IMR-90 (cell line): ENCODE data around the gene PKHD1. TPM values are rescaled to one million over a fixed set of nuclear protein-coding genes. Genes with fewer than 3 reads are reported as not detected.

Source experiments
- ATAC-seq: fragments of 200-7000 bp; cut with Tn5 transposase; 2 replicates; pipeline ENCODE4 v1.9.1; 2020; ENCODE audit warnings: low read depth, mild to moderate bottlenecking, moderate library complexity
- BruUV-seq: library from RNA; stranded (reverse); fragments of 400-500 nt; replicated peaks from 2 replicates; lab custom pipeline; 2021; lab: Mats Ljungman, UMichigan
- CTCF ChIA-PET: fragments of 300-600 bp; formaldehyde crosslinking; extraction: SDS; loops from one replicate; lab custom pipeline; 2021; ENCODE audit warnings: antibody characterized with exemption; lab: Yijun Ruan, JAX
- POLR2A ChIA-PET: fragments of 300-600 bp; sonication (Branson Sonifier 250); formaldehyde crosslinking; loops from one replicate; lab custom pipeline; 2022; ENCODE audit warnings: antibody characterized with exemption; ENCODE audit not compliant: unreplicated experiment; lab: Charles Lee
- DNase-seq: peaks from one replicate; pipeline ENCODE4 v3.0.0; 2013
- H2AFZ ChIP-seq: replicated peaks from 2 replicates; pipeline ENCODE3; 2013; ENCODE audit warnings: low read length, mild to moderate bottlenecking; ENCODE audit not compliant: poor library complexity
- H2AK5ac ChIP-seq: 2 replicates; pipeline ENCODE4 v1.6.1; 2013; ENCODE audit warnings: low read depth, low read length, inconsistent platforms
- H2AK9ac ChIP-seq: replicated peaks from 2 replicates; pipeline ENCODE3; 2013; ENCODE audit warnings: mild to moderate bottlenecking, low read depth, low read length, moderate library complexity; ENCODE audit not compliant: poor library complexity
- H2BK120ac ChIP-seq: 2 replicates; pipeline ENCODE4 v1.6.1; 2013; ENCODE audit warnings: low read depth, low read length, inconsistent platforms
- H2BK15ac ChIP-seq: 3 replicates; pipeline ENCODE4 v1.6.1; 2013; ENCODE audit warnings: low read depth, low read length, inconsistent platforms
- H2BK20ac ChIP-seq: 2 replicates; pipeline ENCODE4 v1.6.1; 2013; ENCODE audit warnings: low read depth, mild to moderate bottlenecking, inconsistent platforms, low read length, moderate library complexity
- H2BK5ac ChIP-seq: 2 replicates; pipeline ENCODE4 v1.6.1; 2013; ENCODE audit warnings: mild to moderate bottlenecking, low read depth, low read length, inconsistent platforms; ENCODE audit not compliant: poor library complexity, severe bottlenecking
- H3K14ac ChIP-seq: replicated peaks from 2 replicates; pipeline ENCODE4 v1.6.1; 2013; ENCODE audit warnings: low read depth, low read length, inconsistent platforms
- H3K18ac ChIP-seq: 2 replicates; pipeline ENCODE4 v1.6.1; 2013; ENCODE audit warnings: low read depth, low read length, control low read depth
- H3K23ac ChIP-seq: 2 replicates; pipeline ENCODE4 v1.6.1; 2013; ENCODE audit warnings: low read depth, low read length, inconsistent platforms
- H3K27ac ChIP-seq: 2 replicates; pipeline ENCODE4 v1.5.1; 2013; ENCODE audit warnings: mild to moderate bottlenecking, control low read depth, low read length; ENCODE audit not compliant: insufficient read depth
- H3K27me3 ChIP-seq: 2 replicates; pipeline ENCODE4 v1.6.1; 2013; ENCODE audit warnings: low read length; ENCODE audit not compliant: control insufficient read depth, insufficient read depth
- H3K36me3 ChIP-seq: 2 replicates; pipeline ENCODE4 v1.6.1; 2013; ENCODE audit warnings: low read length, mixed read lengths; ENCODE audit not compliant: control insufficient read depth, insufficient read depth
- H3K4ac ChIP-seq: 2 replicates; pipeline ENCODE4 v1.6.1; 2013; ENCODE audit warnings: low read depth, low read length, inconsistent platforms
- H3K4me1 ChIP-seq: 2 replicates; pipeline ENCODE4 v1.6.1; 2013; ENCODE audit warnings: low read length, mixed read lengths; ENCODE audit not compliant: control insufficient read depth, insufficient read depth
- H3K4me2 ChIP-seq: 2 replicates; pipeline ENCODE4 v1.6.1; 2013; ENCODE audit warnings: low read depth, mild to moderate bottlenecking, control low read depth, low read length, moderate library complexity
- H3K4me3 ChIP-seq: 2 replicates; pipeline ENCODE4 v1.5.1; 2013; ENCODE audit warnings: low read depth, mild to moderate bottlenecking, control low read depth, low read length, moderate library complexity; ENCODE audit not compliant: insufficient read depth
- H3K56ac ChIP-seq: 2 replicates; pipeline ENCODE4 v1.6.1; 2013; ENCODE audit warnings: low read length, inconsistent platforms; ENCODE audit not compliant: insufficient read depth; ENCODE audit errors: extremely low read depth
- H3K79me1 ChIP-seq, 2 experiments: 2 replicates each; pipeline ENCODE4 v1.6.1; 2013; ENCODE audit warnings: low read length in 2 of 2, inconsistent platforms in 1 of 2, low read depth in 1 of 2
- H3K9ac ChIP-seq: 2 replicates; pipeline ENCODE4 v1.6.1; 2013; ENCODE audit warnings: low read depth, low read length, control low read depth
- H3K9me1 ChIP-seq: 2 replicates; pipeline ENCODE4 v1.6.1; 2013; ENCODE audit warnings: low read length, inconsistent platforms; ENCODE audit not compliant: insufficient read depth
- H3K9me3 ChIP-seq: 2 replicates; pipeline ENCODE4 v1.6.1; 2013; ENCODE audit warnings: low read length; ENCODE audit not compliant: control insufficient read depth, insufficient read depth
- H4K20me1 ChIP-seq: 2 replicates; pipeline ENCODE4 v1.6.1; 2013; ENCODE audit warnings: low read length, inconsistent platforms; ENCODE audit not compliant: insufficient read depth
- H4K5ac ChIP-seq: 2 replicates; pipeline ENCODE4 v1.6.1; 2013; ENCODE audit warnings: mild to moderate bottlenecking, low read depth, low read length, control low read depth
- H4K8ac ChIP-seq, 2 experiments: 2 replicates each; pipeline ENCODE4 v1.6.1; 2013; ENCODE audit warnings: low read depth in 2 of 2, low read length in 2 of 2, control low read depth in 1 of 2, inconsistent platforms in 1 of 2
- H4K91ac ChIP-seq: 2 replicates; pipeline ENCODE4 v1.6.1; 2013; ENCODE audit warnings: low read depth, low read length, inconsistent platforms; ENCODE audit not compliant: insufficient read depth
- BHLHE40 ChIP-seq: fragments of 150-350 bp; IDR thresholded peaks from 2 replicates; pipeline ENCODE4 v1.6.1; 2016; ENCODE audit warnings: mild to moderate bottlenecking, low read depth, low read length
- CEBPB ChIP-seq: IDR thresholded peaks from 2 replicates; pipeline ENCODE4 v1.6.1; 2012; ENCODE audit warnings: low read depth, low read length, improper control_type of control experiment
- CTCF ChIP-seq: conservative IDR thresholded peaks from 2 replicates; pipeline ENCODE4 v1.5.1; 2012; ENCODE audit warnings: mild to moderate bottlenecking, low read depth, low read length, improper control_type of control experiment
- RAD21 ChIP-seq: IDR thresholded peaks from 2 replicates; pipeline ENCODE4 v1.6.1; 2012; ENCODE audit warnings: low read length, improper control_type of control experiment
- WGBS, 2 experiments: methylation state at CpG; one replicate each; pipeline versions ENCODE4 v1.1.5 to v1.1.7; 2013; ENCODE audit warnings: missing lambda C conversion rate in 2 of 2; ENCODE audit not compliant: insufficient read length in 1 of 2; ENCODE audit errors: extremely low coverage in 2 of 2; 5-methylcytosine and 5-hydroxymethylcytosine counted together
- dilution Hi-C: fragments of 300-500 bp; cut with HindIII; formaldehyde crosslinking; loops from one replicate; pipeline ENCODE4 v1.14.3; 2018; ENCODE audit warnings: low sequenced_read_pairs; ENCODE audit not compliant: unreplicated experiment
- in situ Hi-C: fragments of 300-500 bp; cut with MboI; formaldehyde crosslinking; loops from 3 replicates; pipeline ENCODE4 v1.14.3; 2019; ENCODE audit warnings: low sequenced_read_pairs, inconsistent platforms, mixed read lengths
- intact Hi-C: fragments of 100-400 bp; cut with micrococcal nuclease; formaldehyde crosslinking; loops from 2 replicates; pipeline ENCODE4 v1.10.0; 2022
- polyA plus RNA-seq, 3 experiments: library from polyadenylated mRNA; depleted of rRNA; stranded (reverse); fragments of >200 nt; gene quantifications; 2 replicates each; pipeline ENCODE4 v1.2.3, GENCODE V29; 2012; ENCODE audit warnings: low replicate concordance in 1 of 3
- total RNA-seq: library from RNA; depleted of rRNA; stranded (reverse); fragments of >200 nt; gene quantifications from 2 replicates; pipeline ENCODE4 v1.2.3, GENCODE V29; 2012

PKHD1 gene
- total and polyA plus RNA-seq, 2 of the 4 experiments (the other 2 are of a cell fraction) = not detected

- no peak overlapping the region for H2BK20ac ChIP-seq
- no peak overlapping the region for H3K4ac ChIP-seq
- no peak overlapping the region for H2BK120ac ChIP-seq
- no peaks in the 10 kb centered on the region for H3K9me3 ChIP-seq
- in situ Hi-C loops (no loop called here), dilution Hi-C loops (no loop called here), intact Hi-C loops (loop anchor here (1.0 kb wide), 1 partner anchor 1233 kb away; no protein-coding TSS in a partner anchor)
- H4K91ac ChIP-seq = no peak overlapping the region
- peak; percentile 37 for DNase-seq
- no peaks in the 10 kb centered on the region for H3K4me1 ChIP-seq
- no peak overlapping the region for H3K9ac ChIP-seq
- no peak overlapping the region for H3K14ac ChIP-seq
- H2AK9ac ChIP-seq = no peak overlapping the region
- no peaks in the 10 kb centered on the region for H3K79me1 ChIP-seq
- H3K23ac ChIP-seq = no peak overlapping the region
- no peaks in the 10 kb centered on the region for H3K36me3 ChIP-seq
- no peak overlapping the region for H2BK5ac ChIP-seq
- H2BK15ac ChIP-seq = no peak overlapping the region
- H3K18ac ChIP-seq = no peak overlapping the region
- no peaks in the 10 kb centered on the region for H3K27me3 ChIP-seq
- H4K8ac ChIP-seq = no peak overlapping the region
- ATAC-seq = peak; percentile 76
- H3K56ac ChIP-seq = no peak overlapping the region
- H2AK5ac ChIP-seq = no peak overlapping the region
- H4K20me1 ChIP-seq = no peaks in the 10 kb centered on the region
- no peaks in the 10 kb centered on the region for H3K9me1 ChIP-seq
- no peak overlapping the region for H4K5ac ChIP-seq
- no peak for TF ChIP-seq BHLHE40
- peak; percentile 65 for TF ChIP-seq CTCF
- TF ChIP-seq CEBPB = peak; percentile 81
- peak; percentile 29; the same call in 1 of the 2 replicates for TF ChIP-seq RAD21
- ChIA-PET CTCF (interaction anchor here (0.9 to 1.9 kb wide), 4 partner anchors 9 to 177 kb away, joined by 3 to 7 read pairs (median 4); no protein-coding TSS in a partner anchor), POLR2A (no interaction called here)
- H3K27ac ChIP-seq = no peak overlapping the region
- no peak overlapping the region for H3K4me2 ChIP-seq
- no peak overlapping the region for H2AFZ ChIP-seq
- BruUV-seq = no TSS peak
- H3K4me3 ChIP-seq = no peak overlapping the region
- WGBS, 2 experiments = 0% methylated on average over 2 of the region's 3 CpGs; no CpG with 5 or more reads in 1 of the 2 experiments
Measured at GRCh38 chr6:52049252-52050050, 38.0 kb downstream of the PKHD1 start.
